Stomach (tissue), 4 donors: Measurements from ENCODE around the gene SLC32A1.

Source experiments
- POLR2A ChIP-seq, 4 donors: fragments of 450-650 bp; IDR thresholded peaks; one replicate each; pipeline ENCODE4 v1.6.1; 2016; ENCODE audit warnings: antibody characterized with exemption in 4 of 4, control low read depth in 2 of 4, mild to moderate bottlenecking in 1 of 4, moderate library complexity in 1 of 4
- POLR2AphosphoS5 ChIP-seq, 3 donors: sonication (generic); formaldehyde crosslinking; IDR thresholded peaks; one replicate each; pipeline ENCODE4 v1.6.1; 2016; ENCODE audit warnings: antibody characterized with exemption in 3 of 3
- TF ChIP-seq, protein P1 (sequence below), 7 experiments: fragments of 450-650 bp in 4 of 7; fragments of 200-600 bp in 3 of 7; sonication (generic) in 3 of 7; IDR thresholded peaks; one replicate each; pipeline ENCODE4 v1.5.1; 2016 to 2019; ENCODE audit warnings: antibody characterized with exemption in 7 of 7, control low read depth in 2 of 7, mild to moderate bottlenecking in 1 of 7

DNA sequence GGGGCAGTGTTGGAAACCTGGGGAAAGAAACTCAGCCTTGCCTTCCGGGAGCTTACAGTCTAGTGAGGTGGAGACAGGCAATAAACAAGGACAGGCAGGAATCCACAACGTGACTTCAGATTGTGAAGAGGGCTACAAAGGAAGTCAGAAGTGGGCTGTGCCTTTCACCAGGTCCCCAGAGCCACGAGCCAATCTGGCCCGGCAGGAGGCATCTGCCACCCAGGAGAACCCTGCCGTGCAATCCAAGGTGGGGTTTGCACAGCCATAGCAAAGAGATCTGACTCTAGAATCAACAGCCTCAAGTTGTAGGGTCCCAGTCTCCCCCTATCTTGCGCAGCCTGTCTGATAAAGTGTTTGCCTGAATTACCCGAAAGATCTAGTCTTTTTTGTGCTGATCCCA, 5.5 kb downstream of the SLC32A1 start:
- TF ChIP-seq, protein P1, sequence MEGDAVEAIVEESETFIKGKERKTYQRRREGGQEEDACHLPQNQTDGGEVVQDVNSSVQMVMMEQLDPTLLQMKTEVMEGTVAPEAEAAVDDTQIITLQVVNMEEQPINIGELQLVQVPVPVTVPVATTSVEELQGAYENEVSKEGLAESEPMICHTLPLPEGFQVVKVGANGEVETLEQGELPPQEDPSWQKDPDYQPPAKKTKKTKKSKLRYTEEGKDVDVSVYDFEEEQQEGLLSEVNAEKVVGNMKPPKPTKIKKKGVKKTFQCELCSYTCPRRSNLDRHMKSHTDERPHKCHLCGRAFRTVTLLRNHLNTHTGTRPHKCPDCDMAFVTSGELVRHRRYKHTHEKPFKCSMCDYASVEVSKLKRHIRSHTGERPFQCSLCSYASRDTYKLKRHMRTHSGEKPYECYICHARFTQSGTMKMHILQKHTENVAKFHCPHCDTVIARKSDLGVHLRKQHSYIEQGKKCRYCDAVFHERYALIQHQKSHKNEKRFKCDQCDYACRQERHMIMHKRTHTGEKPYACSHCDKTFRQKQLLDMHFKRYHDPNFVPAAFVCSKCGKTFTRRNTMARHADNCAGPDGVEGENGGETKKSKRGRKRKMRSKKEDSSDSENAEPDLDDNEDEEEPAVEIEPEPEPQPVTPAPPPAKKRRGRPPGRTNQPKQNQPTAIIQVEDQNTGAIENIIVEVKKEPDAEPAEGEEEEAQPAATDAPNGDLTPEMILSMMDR (IDR thresholded peaks at IDR 0.05), result no peak
- no peak for TF ChIP-seq POLR2AphosphoS5 (IDR thresholded peaks at IDR 0.05)
- TF ChIP-seq POLR2A (IDR thresholded peaks at IDR 0.05), result no peak
